K562 (cell line): ENCODE data around the gene SNRPD2. TPM values are rescaled to one million over a fixed set of nuclear protein-coding genes. Genes with fewer than 3 reads are reported as not detected.

Experiments used
- ATAC-seq: fragments of 200-7000 bp; cut with Tn5 transposase; 3 replicates; pipeline ENCODE4 v1.9.1; 2020; ENCODE audit warnings: moderate library complexity
- BruUV-seq: library from RNA; stranded (reverse); fragments of 400-500 nt; replicated peaks from 2 replicates; lab custom pipeline; 2021; lab: Mats Ljungman, UMichigan
- CTCF ChIA-PET: fragments of 300-600 bp; formaldehyde crosslinking; extraction: SDS; loops from one replicate; lab custom pipeline; 2021; ENCODE audit warnings: low intra/inter-chr PET ratio; lab: Yijun Ruan, JAX
- POLR2A ChIA-PET: fragments of 300-600, 350-650 bp; sonication (Branson Sonifier 250); formaldehyde crosslinking; extraction: SDS; loops from one replicate; lab custom pipeline; 2021; ENCODE audit warnings: antibody characterized with exemption, inconsistent platforms; lab: Yijun Ruan, JAX
- DNase-seq, 4 experiments: peaks; one replicate each; pipeline versions ENCODE4 v3.0.0 to v3.0.0-alpha.2; 2011 to 2018; ENCODE audit warnings: low spot score in 3 of 4, mixed read lengths in 3 of 4; ENCODE audit errors: extremely low read depth in 1 of 4
- FAIRE-seq: peaks from 2 replicates; lab custom pipeline; 2011; peaks lifted over from hg19 to GRCh38; lab: Jason Lieb, UNC
- H2AFZ ChIP-seq: 2 replicates; pipeline ENCODE4 v1.6.0; 2011; ENCODE audit warnings: low read depth, low read length, control low read depth, inconsistent platforms
- H3K27ac ChIP-seq: fragments of 200-600 bp; 3 replicates; pipeline ENCODE4 v1.8.0; 2011; ENCODE audit warnings: low read depth, mild to moderate bottlenecking, control low read depth, inconsistent platforms, low read length, moderate library complexity, mixed read lengths; ENCODE audit errors: extremely low read depth
- H3K27me3 ChIP-seq, 2 experiments: fragments of 300-600 bp in 1 of 2; 2 replicates in 1 of 2; 3 replicates in 1 of 2; pipeline versions ENCODE4 v1.6.0 to v1.8.0; 2011; ENCODE audit warnings: inconsistent platforms in 2 of 2, low read length in 2 of 2, mild to moderate bottlenecking in 1 of 2, mixed read lengths in 1 of 2, moderate library complexity in 1 of 2; ENCODE audit not compliant: control insufficient read depth in 2 of 2, insufficient read depth in 2 of 2
- H3K36me3 ChIP-seq: fragments of 300-600 bp; 3 replicates; pipeline ENCODE4 v1.8.0; 2011; ENCODE audit warnings: mild to moderate bottlenecking, low read length, inconsistent platforms; ENCODE audit not compliant: control insufficient read depth, insufficient read depth
- H3K4me1 ChIP-seq, 2 experiments: fragments of 200-600 bp in 1 of 2; replicated peaks in 1 of 2; 2 replicates in 1 of 2; 3 replicates in 1 of 2; pipeline versions ENCODE4 v1.5.1 to v1.8.0; 2011; ENCODE audit warnings: inconsistent platforms in 2 of 2, low read length in 2 of 2, mild to moderate bottlenecking in 1 of 2, mixed read lengths in 1 of 2, moderate library complexity in 1 of 2; ENCODE audit not compliant: control insufficient read depth in 2 of 2, insufficient read depth in 2 of 2
- H3K4me2 ChIP-seq: 2 replicates; pipeline ENCODE4 v1.6.1; 2011; ENCODE audit warnings: low read length, control low read depth, inconsistent platforms, mixed read lengths; ENCODE audit not compliant: insufficient read depth
- H3K4me3 ChIP-seq: fragments of 200-600 bp; sonication (generic), shearing (Covaris generic); 2 replicates; pipeline ENCODE4 v1.5.1; 2016; ENCODE audit warnings: control low read depth, inconsistent platforms
- H3K79me2 ChIP-seq: fragments of 200-600 bp; 3 replicates; pipeline ENCODE4 v1.8.0; 2011; ENCODE audit warnings: low read length, inconsistent platforms; ENCODE audit not compliant: control insufficient read depth, insufficient read depth
- H3K9ac ChIP-seq, 2 experiments: 2 replicates each; pipeline versions ENCODE4 v1.6.0 to v1.6.1; 2011; ENCODE audit warnings: low read depth in 2 of 2, low read length in 2 of 2, control low read depth in 1 of 2, inconsistent platforms in 1 of 2, mild to moderate bottlenecking in 1 of 2, mixed read lengths in 1 of 2; ENCODE audit not compliant: insufficient read depth in 1 of 2
- H3K9me1 ChIP-seq: one replicate; pipeline ENCODE4 v1.6.0; 2011; ENCODE audit warnings: inconsistent platforms, mild to moderate bottlenecking, low read length, moderate library complexity; ENCODE audit not compliant: control insufficient read depth, insufficient read depth
- H3K9me3 ChIP-seq: replicated peaks from 2 replicates; pipeline ENCODE4 v1.5.1; 2011; ENCODE audit warnings: low read depth, low read length, inconsistent platforms; ENCODE audit not compliant: control insufficient read depth, insufficient read depth
- H4K20me1 ChIP-seq: replicated peaks from 2 replicates; pipeline ENCODE4 v1.6.1; 2011; ENCODE audit warnings: low read length, inconsistent platforms, mixed read lengths; ENCODE audit not compliant: control insufficient read depth, insufficient read depth
- CC2D1A ChIP-seq: fragments of 450-650 bp; IDR thresholded peaks from 2 replicates; pipeline ENCODE4 v1.6.1; 2017; ENCODE audit warnings: mild to moderate bottlenecking
- CTBP1 ChIP-seq: fragments of 450-650 bp; IDR thresholded peaks from 2 replicates; pipeline ENCODE4 v1.6.1; 2016; ENCODE audit warnings: borderline replicate concordance
- ILF3 ChIP-seq: fragments of 450-650 bp; IDR thresholded peaks from 2 replicates; pipeline ENCODE4 v1.6.1; 2018; ENCODE audit warnings: antibody characterized with exemption, mild to moderate bottlenecking, moderate library complexity, borderline replicate concordance
- LEF1 ChIP-seq: fragments of 450-650 bp; IDR thresholded peaks from 2 replicates; pipeline ENCODE4 v1.6.1; 2016; ENCODE audit warnings: mild to moderate bottlenecking
- MAFG ChIP-seq: fragments of 450-650 bp; conservative IDR thresholded peaks from 2 replicates; pipeline ENCODE4 v1.6.1; 2016; ENCODE audit warnings: missing genetic modification characterization, missing compliant biosample characterization
- MAFK ChIP-seq: IDR thresholded peaks from 2 replicates; pipeline ENCODE4 v1.6.1; 2011; ENCODE audit warnings: low read length, improper control_type of control experiment
- NR2F6 ChIP-seq: fragments of 450-650 bp; formaldehyde crosslinking; IDR thresholded peaks from 2 replicates; pipeline ENCODE4 v1.4.0; 2020; ENCODE audit warnings: mild to moderate bottlenecking
- PBX2 ChIP-seq, 2 experiments: IDR thresholded peaks in 1 of 2; conservative IDR thresholded peaks in 1 of 2; 2 replicates each; pipeline ENCODE4 v1.6.1; 2016; ENCODE audit warnings: low read depth in 2 of 2, mild to moderate bottlenecking in 1 of 2, missing compliant biosample characterization in 1 of 2, missing genetic modification characterization in 1 of 2, moderate library complexity in 1 of 2
- RB1 ChIP-seq: fragments of 450-650 bp; IDR thresholded peaks from 2 replicates; pipeline ENCODE4 v1.6.1; 2017; ENCODE audit warnings: low read depth, mild to moderate bottlenecking
- ZBED1 ChIP-seq: IDR thresholded peaks from 2 replicates; pipeline ENCODE4 v1.6.1; 2014
- ZNF217 ChIP-seq: sonication (generic); formaldehyde crosslinking; IDR thresholded peaks from 2 replicates; pipeline ENCODE4 v1.8.0; 2022; ENCODE audit warnings: mild to moderate bottlenecking, missing genetic modification reagents
- ZNF263 ChIP-seq: sonication (generic); formaldehyde crosslinking; IDR thresholded peaks from 2 replicates; pipeline ENCODE4 v1.8.0; 2022; ENCODE audit warnings: mild to moderate bottlenecking, missing genetic modification reagents, borderline replicate concordance
- ZNF311 ChIP-seq: fragments of 250-450 bp; sonication (Bioruptor Pico); IDR thresholded peaks from 2 replicates; pipeline ENCODE4 v1.4.0; 2020; ENCODE audit warnings: mild to moderate bottlenecking, moderate library complexity
- ZNF589 ChIP-seq: fragments of 200-800 bp; sonication (Bioruptor generic); IDR thresholded peaks from 2 replicates; pipeline ENCODE4 v1.6.1; 2016; ENCODE audit warnings: low read depth, missing genetic modification characterization, missing compliant biosample characterization
- ZNF764 ChIP-seq: fragments of 250-450 bp; sonication (Bioruptor Pico); IDR thresholded peaks from 2 replicates; pipeline ENCODE4 v1.4.0; 2020; ENCODE audit warnings: low read depth, mild to moderate bottlenecking, moderate library complexity
- WGBS: fragments of 100-300 bp; shearing (Covaris generic); methylation state at CpG from one replicate; pipeline ENCODE4 v1.1.6; 2016; ENCODE audit warnings: low coverage, mixed read lengths; ENCODE audit not compliant: insufficient coverage; ENCODE audit errors: missing lambda C conversion rate; 5-methylcytosine and 5-hydroxymethylcytosine counted together
- in situ Hi-C: fragments of 300-500 bp; cut with MboI; formaldehyde crosslinking; loops from 4 replicates; pipeline ENCODE4 v1.15.0; 2018; ENCODE audit warnings: inconsistent platforms, mixed read lengths
- intact Hi-C: fragments of 100-400 bp; cut with micrococcal nuclease; formaldehyde crosslinking; loops from 2 replicates; pipeline ENCODE4 v1.14.2; 2022
- polyA plus RNA-seq, 8 experiments: library from polyadenylated mRNA; depleted of rRNA in 4 of 8; stranded (reverse) in 5 of 8; unstranded in 3 of 8; fragments of >200 nt; fragmentation: Nextera tagmentation in 2 of 8; fragmentation: Illumina TruSeq in 1 of 8; extraction: Ambion mirVana in 2 of 8; extraction: Trizol in 1 of 8; gene quantifications; 2 replicates each; pipeline versions ENCODE4 v1.2.1 to v1.2.3, GENCODE V29; 2011 to 2014; ENCODE audit warnings: inconsistent platforms in 1 of 8, missing spikeins in 1 of 8
- total RNA-seq, 7 experiments: library from RNA; depleted of rRNA in 6 of 7; stranded (reverse); fragments of >200 nt in 6 of 7; fragmentation: Illumina TruSeq in 2 of 7; extraction: Trizol in 2 of 7; gene quantifications; 2 replicates each; pipeline versions ENCODE4 v1.2.1 to v1.2.3, GENCODE V29; 2011 to 2021; ENCODE audit warnings: low replicate concordance in 1 of 7
- TF ChIP-seq, protein P1 (sequence below), 2 experiments: fragments of 450-650 bp; conservative IDR thresholded peaks; 2 replicates each; pipeline ENCODE4 v1.6.1; 2017; ENCODE audit warnings: mild to moderate bottlenecking in 2 of 2, moderate library complexity in 2 of 2
- TF ChIP-seq, protein P2 (sequence below): sonication (generic); formaldehyde crosslinking; IDR thresholded peaks from 2 replicates; pipeline ENCODE4 v1.8.1; 2023; ENCODE audit warnings: mild to moderate bottlenecking, missing genetic modification reagents

SNRPD2 gene
- total and polyA plus RNA-seq, 9 of the 15 experiments (the other 6 are each of a cell fraction or from before 2014, with no cell fraction given): 728 to 4,411 (median 1,029) TPM

DNA sequence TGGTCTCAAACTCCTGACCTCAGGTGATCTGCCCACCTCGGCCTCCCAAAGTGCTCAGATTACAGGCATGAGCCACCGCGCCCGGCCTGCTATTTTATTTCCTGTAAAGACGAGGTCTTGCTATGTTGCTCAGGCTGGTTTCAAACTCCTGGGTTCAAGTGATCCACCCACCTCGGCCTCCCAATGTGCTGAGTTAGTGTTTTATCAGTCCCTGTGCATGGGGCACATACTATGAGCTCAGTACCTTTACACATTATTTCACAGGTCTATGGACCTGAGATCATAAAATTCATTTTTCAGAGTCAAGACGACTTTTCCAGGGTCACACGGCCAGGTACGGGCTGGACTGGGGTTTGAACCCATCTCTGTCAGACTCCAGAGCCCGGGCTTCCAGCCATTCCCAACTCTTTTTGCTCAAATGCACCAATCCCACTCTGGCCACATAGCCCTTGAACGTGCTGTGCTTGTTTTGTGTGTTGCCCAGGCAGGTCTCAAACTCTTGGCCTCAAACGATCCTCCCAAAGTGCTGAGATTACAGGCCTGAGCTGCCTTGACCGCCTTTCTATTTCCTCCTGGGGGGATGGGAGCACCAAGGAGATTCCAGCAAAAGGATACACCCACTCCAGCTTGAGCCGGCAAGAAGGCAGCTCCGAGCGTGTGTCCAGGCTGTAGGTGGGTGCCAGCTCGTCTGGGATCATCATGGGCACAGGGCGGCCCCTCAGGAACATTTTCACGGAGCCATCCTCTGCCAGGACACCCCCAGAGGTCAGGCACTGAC lies 53.7 kb downstream of the SNRPD2 start:
- 17% methylated on average over 19 of the region's 19 CpGs for WGBS
- peak overlapping the region; percentile 58 for H3K4me3 ChIP-seq
- no peak for FAIRE-seq
- H3K4me1 ChIP-seq: peaks cover 23 to 60% of the 10 kb centered on the region in 2 experiments
- no peaks in the 10 kb centered on the region for H3K27me3 ChIP-seq
- H3K9ac ChIP-seq: peak overlapping the region; percentile 77 to 92
- in situ Hi-C loops: no loop called here
- peaks cover 17% of the 10 kb centered on the region for H3K79me2 ChIP-seq
- no peak overlapping the region for H2AFZ ChIP-seq
- H3K9me3 ChIP-seq: no peaks in the 10 kb centered on the region
- TSS peak; percentile 61 for BruUV-seq
- ChIA-PET CTCF (no interaction called here), POLR2A (interaction anchor here (0.6 to 1.4 kb wide), 7 partner anchors 19 to 214 kb away, joined by 3 to 4 read pairs (median 3); no protein-coding TSS in a partner anchor)
- no peak for ATAC-seq
- H3K9me1 ChIP-seq: no peaks in the 10 kb centered on the region
- intact Hi-C loops: no loop called here
- H4K20me1 ChIP-seq: no peaks in the 10 kb centered on the region
- DNase-seq: peak in 1 of 4 experiments; percentile 54
- peak overlapping the region; percentile 80 for H3K27ac ChIP-seq
- H3K4me2 ChIP-seq: peak overlapping the region; percentile 92
- peaks cover 7% of the 10 kb centered on the region; the same call in 1 of the 3 replicates for H3K36me3 ChIP-seq
- TF ChIP-seq ZNF217 (CRISPR knock-in tag): no peak
- TF ChIP-seq LEF1: no peak
- 0 out of 2 replicates have a peak, but pooled peaks have one; percentile 18 for TF ChIP-seq CTBP1
- TF ChIP-seq PBX2 (CRISPR knock-in tag; IDR thresholded peaks at IDR 0.05; ENCODE audit: low read depth): no peak
- TF ChIP-seq PBX2 (tag; conservative IDR thresholded peaks at IDR 0.05; ENCODE audit: low read depth): no peak
- no peak for TF ChIP-seq ILF3
- no peak for TF ChIP-seq CC2D1A
- 0 out of 2 replicates have a peak, but pooled peaks have one; percentile 6 for TF ChIP-seq RB1
- TF ChIP-seq ZNF764 (CRISPR knock-in tag): no peak
- TF ChIP-seq ZBED1: no peak
- TF ChIP-seq ZNF589 (CRISPR knock-in tag): 0 out of 2 replicates have a peak, but pooled peaks have one; percentile 28
- TF ChIP-seq, protein P1, sequence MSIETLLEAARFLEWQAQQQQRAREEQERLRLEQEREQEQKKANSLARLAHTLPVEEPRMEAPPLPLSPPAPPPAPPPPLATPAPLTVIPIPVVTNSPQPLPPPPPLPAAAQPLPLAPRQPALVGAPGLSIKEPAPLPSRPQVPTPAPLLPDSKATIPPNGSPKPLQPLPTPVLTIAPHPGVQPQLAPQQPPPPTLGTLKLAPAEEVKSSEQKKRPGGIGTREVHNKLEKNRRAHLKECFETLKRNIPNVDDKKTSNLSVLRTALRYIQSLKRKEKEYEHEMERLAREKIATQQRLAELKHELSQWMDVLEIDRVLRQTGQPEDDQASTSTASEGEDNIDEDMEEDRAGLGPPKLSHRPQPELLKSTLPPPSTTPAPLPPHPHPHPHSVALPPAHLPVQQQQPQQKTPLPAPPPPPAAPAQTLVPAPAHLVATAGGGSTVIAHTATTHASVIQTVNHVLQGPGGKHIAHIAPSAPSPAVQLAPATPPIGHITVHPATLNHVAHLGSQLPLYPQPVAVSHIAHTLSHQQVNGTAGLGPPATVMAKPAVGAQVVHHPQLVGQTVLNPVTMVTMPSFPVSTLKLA (conservative IDR thresholded peaks at IDR 0.05): 0 out of 4 replicates have a peak, but pooled peaks of 1 of the 2 experiments have one; percentile 12
- TF ChIP-seq NR2F6: no peak
- no peak for TF ChIP-seq ZNF263 (CRISPR knock-in tag)
- TF ChIP-seq, protein P2, sequence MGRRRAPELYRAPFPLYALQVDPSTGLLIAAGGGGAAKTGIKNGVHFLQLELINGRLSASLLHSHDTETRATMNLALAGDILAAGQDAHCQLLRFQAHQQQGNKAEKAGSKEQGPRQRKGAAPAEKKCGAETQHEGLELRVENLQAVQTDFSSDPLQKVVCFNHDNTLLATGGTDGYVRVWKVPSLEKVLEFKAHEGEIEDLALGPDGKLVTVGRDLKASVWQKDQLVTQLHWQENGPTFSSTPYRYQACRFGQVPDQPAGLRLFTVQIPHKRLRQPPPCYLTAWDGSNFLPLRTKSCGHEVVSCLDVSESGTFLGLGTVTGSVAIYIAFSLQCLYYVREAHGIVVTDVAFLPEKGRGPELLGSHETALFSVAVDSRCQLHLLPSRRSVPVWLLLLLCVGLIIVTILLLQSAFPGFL (CRISPR knock-in tag): no peak
- TF ChIP-seq MAFK: 0 out of 2 replicates have a peak, but pooled peaks have one; percentile 26
- peak; percentile 62 for TF ChIP-seq MAFG (tag)
- no peak for TF ChIP-seq ZNF311 (CRISPR knock-in tag)
